ENCODE results near the gene LCA5.
"Not testable (repeated sequence)": the region's sequence is repeated elsewhere in the genome, so short reads cannot be mapped to it uniquely, and the experiment has no call there.

Gene LCA5

GRCh38 chr6:79536954-79537747 lies at the start of gene LCA5:
TSS of gene LCA5 (minus strand) at chr6:79537430. CDS start at chr6:79518894, 18,536 bp downstream.
- Histone ChIP-seq H3K4me3 (ENCODE audit: low read length) (peak within 1 kb of the TSS; percentile 90), H3K36me3 (ENCODE audit: control insufficient read depth, insufficient read depth, low read length) (peaks cover 2% of the 10 kb centered on the region; the same call in 1 of the 2 replicates), H3K27ac (ENCODE audit: low read length) (no peak within 1 kb of the TSS), H3K4me1 (ENCODE audit: control insufficient read depth, insufficient read depth, low read length) (no peaks in the 10 kb centered on the region), H3K9me3 (ENCODE audit: control insufficient read depth, insufficient read depth, low read length) (no peaks in the 10 kb centered on the region), H3K27me3 (ENCODE audit: control insufficient read depth, insufficient read depth, low read length) (no peaks in the 10 kb centered on the region)
- WGBS (ENCODE audit: insufficient coverage, insufficient read length), result no CpG with 5 or more reads among the region's 56 CpGs
- peak; percentile 86 for DNase-seq (ENCODE audit: low read depth, low spot score)

- H3K36me3 ChIP-seq (ENCODE audit: control insufficient read depth, insufficient read depth, low read length), result no peaks in the 10 kb centered on the region
- no peaks in the 10 kb centered on the region for H3K4me1 ChIP-seq (ENCODE audit: control insufficient read depth, insufficient read depth, low read length)
- H3K9me3 ChIP-seq (ENCODE audit: control insufficient read depth, insufficient read depth, low read length), result no peaks in the 10 kb centered on the region
- no peak for DNase-seq (ENCODE audit: low read depth, low spot score)
- H3K27ac ChIP-seq (ENCODE audit: low read length), result no peak overlapping the region
- no peaks in the 10 kb centered on the region for H3K27me3 ChIP-seq (ENCODE audit: control insufficient read depth, insufficient read depth, low read length)
- no peak overlapping the region for H3K4me3 ChIP-seq (ENCODE audit: low read length)
These were observed 49.3 kb upstream of the LCA5 start for GRCh38 chr6:79586548-79586947.

- Histone ChIP-seq H3K9me3 (ENCODE audit: control insufficient read depth, insufficient read depth, low read length) (no peaks in the 10 kb centered on the region), H3K27me3 (ENCODE audit: control insufficient read depth, insufficient read depth, low read length) (no peaks in the 10 kb centered on the region), H3K4me3 (ENCODE audit: low read length) (no peak overlapping the region), H3K4me1 (ENCODE audit: control insufficient read depth, insufficient read depth, low read length) (no peaks in the 10 kb centered on the region), H3K36me3 (ENCODE audit: control insufficient read depth, insufficient read depth, low read length) (no peaks in the 10 kb centered on the region), H3K27ac (ENCODE audit: low read length) (no peak overlapping the region)
- no CpG with 5 or more reads among the region's 2 CpGs for WGBS (ENCODE audit: insufficient coverage, insufficient read length)
- no peak for DNase-seq (ENCODE audit: low read depth, low spot score)
These were observed 47.1 kb upstream of the LCA5 start for GRCh38 chr6:79584332-79584731.

DNA sequence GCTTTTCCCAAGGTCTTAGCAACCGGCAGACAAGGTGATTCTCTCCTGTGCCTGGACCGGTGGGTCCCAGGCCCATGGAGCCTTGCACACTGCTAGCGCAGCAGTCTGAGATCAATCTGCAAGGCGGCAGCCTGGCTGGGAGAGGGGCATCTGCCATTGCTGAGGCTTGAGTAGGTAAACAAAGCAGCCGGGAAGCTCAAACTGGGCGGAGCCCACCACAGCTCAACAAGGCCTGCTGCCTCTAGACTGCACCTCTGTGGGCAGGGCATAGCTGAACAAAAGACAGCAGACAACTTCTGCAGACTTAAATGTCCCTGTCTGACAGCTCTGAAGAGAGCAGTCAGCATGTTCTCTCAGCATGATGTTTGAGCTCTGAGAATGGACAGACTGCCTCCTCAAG lies 40.7 kb upstream of the LCA5 start:
- WGBS (ENCODE audit: insufficient coverage, insufficient read length), result no CpG with 5 or more reads among the region's 6 CpGs
- not testable (repeated sequence) for DNase-seq (ENCODE audit: low read depth, low spot score); H3K4me3 ChIP-seq (ENCODE audit: low read length); H3K4me1 ChIP-seq (ENCODE audit: control insufficient read depth, insufficient read depth, low read length); H3K36me3 ChIP-seq (ENCODE audit: control insufficient read depth, insufficient read depth, low read length); H3K9me3 ChIP-seq (ENCODE audit: control insufficient read depth, insufficient read depth, low read length); H3K27ac ChIP-seq (ENCODE audit: low read length); H3K27me3 ChIP-seq (ENCODE audit: control insufficient read depth, insufficient read depth, low read length)

DNA sequence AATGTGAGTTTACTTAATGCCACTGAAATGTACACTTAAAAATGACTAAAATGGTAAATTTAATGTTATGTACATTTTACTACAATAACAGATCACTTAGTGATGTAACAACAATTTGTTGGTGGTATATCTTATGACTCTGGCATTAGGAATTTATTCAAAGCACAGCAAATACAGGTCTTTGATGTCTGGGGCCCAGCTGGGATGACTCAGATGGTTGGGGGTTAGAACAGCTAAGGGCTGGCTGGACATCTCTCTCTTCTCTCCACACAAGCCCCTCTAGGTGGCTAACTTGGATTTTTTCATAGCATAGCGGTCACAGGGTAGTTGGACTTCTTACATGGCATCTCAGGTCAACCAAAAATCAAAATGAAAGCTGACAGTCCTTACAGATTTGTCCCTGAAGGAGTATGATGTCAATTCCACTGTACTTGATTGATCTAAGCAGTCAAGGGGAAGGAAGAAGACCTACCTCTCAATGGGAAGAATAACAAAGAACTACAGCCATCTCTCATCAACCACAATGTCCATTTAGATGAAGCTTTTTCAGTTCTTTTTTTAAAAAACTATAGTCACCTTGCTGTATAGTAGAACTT lies 37.5 kb upstream of the LCA5 start:
- no CpG with 5 or more reads among the region's 1 CpG for WGBS (ENCODE audit: insufficient coverage, insufficient read length)
- no peak overlapping the region for H3K27ac ChIP-seq (ENCODE audit: low read length)
- no peaks in the 10 kb centered on the region for H3K36me3 ChIP-seq (ENCODE audit: control insufficient read depth, insufficient read depth, low read length)
- no peaks in the 10 kb centered on the region for H3K9me3 ChIP-seq (ENCODE audit: control insufficient read depth, insufficient read depth, low read length)
- H3K4me3 ChIP-seq (ENCODE audit: low read length), result no peak overlapping the region
- no peak for DNase-seq (ENCODE audit: low read depth, low spot score)
- no peaks in the 10 kb centered on the region for H3K27me3 ChIP-seq (ENCODE audit: control insufficient read depth, insufficient read depth, low read length)
- peaks cover 4% of the 10 kb centered on the region; the same call in 1 of the 2 replicates for H3K4me1 ChIP-seq (ENCODE audit: control insufficient read depth, insufficient read depth, low read length)

DNA sequence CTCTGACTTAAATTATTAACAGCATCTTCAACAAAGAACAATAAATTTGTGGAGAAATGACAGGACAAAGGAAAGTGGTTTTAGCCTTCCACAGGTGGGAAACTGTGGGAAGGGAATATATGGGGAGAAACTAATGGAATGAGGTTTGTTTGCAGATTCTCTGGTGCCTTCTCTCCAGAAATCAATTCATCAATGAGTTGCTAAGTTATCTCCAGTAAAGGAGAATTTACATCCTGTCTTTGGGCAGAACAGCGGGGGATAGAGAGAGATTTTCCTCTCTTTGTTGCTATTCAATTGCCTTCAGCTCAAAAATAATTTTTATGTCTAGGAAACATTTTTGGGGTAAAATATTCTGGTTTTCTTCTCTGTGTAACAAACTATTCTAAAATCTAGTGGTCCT lies 36.9 kb upstream of the LCA5 start:
- H3K4me1 ChIP-seq (ENCODE audit: control insufficient read depth, insufficient read depth, low read length), result peaks cover 4% of the 10 kb centered on the region; the same call in 1 of the 2 replicates
- H3K36me3 ChIP-seq (ENCODE audit: control insufficient read depth, insufficient read depth, low read length), result no peaks in the 10 kb centered on the region
- WGBS (ENCODE audit: insufficient coverage, insufficient read length), result no CpG with 5 or more reads among the region's 1 CpG
- H3K4me3 ChIP-seq (ENCODE audit: low read length), result no peak overlapping the region
- H3K27ac ChIP-seq (ENCODE audit: low read length), result no peak overlapping the region
- no peaks in the 10 kb centered on the region for H3K9me3 ChIP-seq (ENCODE audit: control insufficient read depth, insufficient read depth, low read length)
- no peak for DNase-seq (ENCODE audit: low read depth, low spot score)
- H3K27me3 ChIP-seq (ENCODE audit: control insufficient read depth, insufficient read depth, low read length), result no peaks in the 10 kb centered on the region

GRCh38 chr6:79571030-79571367 lies 33.8 kb upstream of the LCA5 start:
- no peaks in the 10 kb centered on the region for H3K36me3 ChIP-seq (ENCODE audit: control insufficient read depth, insufficient read depth, low read length)
- DNase-seq (ENCODE audit: low read depth, low spot score), result no peak
- H3K4me1 ChIP-seq (ENCODE audit: control insufficient read depth, insufficient read depth, low read length), result peaks cover 4% of the 10 kb centered on the region; the same call in 1 of the 2 replicates
- H3K9me3 ChIP-seq (ENCODE audit: control insufficient read depth, insufficient read depth, low read length), result no peaks in the 10 kb centered on the region
- no CpG with 5 or more reads among the region's 2 CpGs for WGBS (ENCODE audit: insufficient coverage, insufficient read length)
- H3K27ac ChIP-seq (ENCODE audit: low read length), result no peak overlapping the region
- no peak overlapping the region for H3K4me3 ChIP-seq (ENCODE audit: low read length)
- no peaks in the 10 kb centered on the region for H3K27me3 ChIP-seq (ENCODE audit: control insufficient read depth, insufficient read depth, low read length)

- no peaks in the 10 kb centered on the region for H3K36me3 ChIP-seq (ENCODE audit: control insufficient read depth, insufficient read depth, low read length)
- no CpG with 5 or more reads among the region's 3 CpGs for WGBS (ENCODE audit: insufficient coverage, insufficient read length)
- no peaks in the 10 kb centered on the region for H3K27me3 ChIP-seq (ENCODE audit: control insufficient read depth, insufficient read depth, low read length)
- H3K9me3 ChIP-seq (ENCODE audit: control insufficient read depth, insufficient read depth, low read length), result no peaks in the 10 kb centered on the region
- peaks cover 4% of the 10 kb centered on the region; the same call in 1 of the 2 replicates for H3K4me1 ChIP-seq (ENCODE audit: control insufficient read depth, insufficient read depth, low read length)
- no peak overlapping the region for H3K4me3 ChIP-seq (ENCODE audit: low read length)
- peak; percentile 76 for DNase-seq (ENCODE audit: low read depth, low spot score)
- no peak overlapping the region for H3K27ac ChIP-seq (ENCODE audit: low read length)
These were observed 33.1 kb upstream of the LCA5 start for GRCh38 chr6:79570129-79571029.

- DNase-seq (ENCODE audit: low read depth, low spot score), result no peak
- no peaks in the 10 kb centered on the region for H3K9me3 ChIP-seq (ENCODE audit: control insufficient read depth, insufficient read depth, low read length)
- H3K27me3 ChIP-seq (ENCODE audit: control insufficient read depth, insufficient read depth, low read length), result no peaks in the 10 kb centered on the region
- H3K4me3 ChIP-seq (ENCODE audit: low read length), result no peak overlapping the region
- no peak overlapping the region for H3K27ac ChIP-seq (ENCODE audit: low read length)
- no peaks in the 10 kb centered on the region; the same call in 1 of the 2 replicates for H3K4me1 ChIP-seq (ENCODE audit: control insufficient read depth, insufficient read depth, low read length)
- no peaks in the 10 kb centered on the region for H3K36me3 ChIP-seq (ENCODE audit: control insufficient read depth, insufficient read depth, low read length)
- no CpG with 5 or more reads among the region's 2 CpGs for WGBS (ENCODE audit: insufficient coverage, insufficient read length)
These were observed 31.8 kb upstream of the LCA5 start for GRCh38 chr6:79568996-79569395.

- DNase-seq (ENCODE audit: low read depth, low spot score), result no peak
- H3K4me1 ChIP-seq (ENCODE audit: control insufficient read depth, insufficient read depth, low read length), result no peaks in the 10 kb centered on the region; the same call in 1 of the 2 replicates
- no peaks in the 10 kb centered on the region for H3K27me3 ChIP-seq (ENCODE audit: control insufficient read depth, insufficient read depth, low read length)
- H3K4me3 ChIP-seq (ENCODE audit: low read length), result no peak overlapping the region
- WGBS (ENCODE audit: insufficient coverage, insufficient read length), result no CpG with 5 or more reads among the region's 2 CpGs
- no peaks in the 10 kb centered on the region for H3K36me3 ChIP-seq (ENCODE audit: control insufficient read depth, insufficient read depth, low read length)
- H3K27ac ChIP-seq (ENCODE audit: low read length), result no peak overlapping the region
- H3K9me3 ChIP-seq (ENCODE audit: control insufficient read depth, insufficient read depth, low read length), result no peaks in the 10 kb centered on the region
These were observed 27.4 kb upstream of the LCA5 start for GRCh38 chr6:79564636-79565035.

All from iPS DF 6.9 (cell line).